Measurements from ENCODE around the gene EXOC4.
A peak's percentile ranks its signal among the peaks of the same experiment; 100 is the strongest.

EXOC4 gene

DNA sequence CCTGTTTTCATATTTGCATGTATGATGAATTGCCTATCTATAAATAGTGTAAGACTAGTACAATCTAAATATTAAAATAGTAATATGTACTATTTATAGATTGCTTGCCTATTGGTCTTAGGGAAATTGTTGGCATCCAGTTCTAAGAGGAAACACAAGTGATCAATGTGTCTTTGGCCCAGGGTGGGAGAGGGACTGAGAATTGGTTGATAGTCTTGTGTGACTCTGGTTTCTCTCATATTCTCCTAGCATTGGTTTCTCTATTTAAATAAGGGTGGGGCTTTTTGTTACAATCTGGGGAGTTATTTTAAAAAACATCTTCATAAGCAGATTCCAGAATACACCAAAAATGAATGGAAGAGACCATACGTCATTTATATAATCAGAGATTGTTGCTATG lies 250.1 kb downstream of the EXOC4 start:
- H3K4me1 ChIP-seq (ENCODE audit: control insufficient read depth, insufficient read depth, low read length, unreplicated experiment): peaks cover 9% of the 10 kb centered on the region
- H3K36me3 ChIP-seq (ENCODE audit: insufficient read depth, low read length): peaks cover 5% of the 10 kb centered on the region; the same call in 1 of the 2 replicates
- no peaks in the 10 kb centered on the region for H3K79me2 ChIP-seq (ENCODE audit: control insufficient read depth, insufficient read depth, low read length, unreplicated experiment)
- H2AFZ ChIP-seq (ENCODE audit: low read length, unreplicated experiment): no peak overlapping the region
- H3K4me3 ChIP-seq (ENCODE audit: low read depth, low read length): no peak overlapping the region
- H3K27ac ChIP-seq (ENCODE audit: low read depth, low read length): no peak overlapping the region
- no peaks in the 10 kb centered on the region for H3K27me3 ChIP-seq (ENCODE audit: insufficient read depth, low read length)

DNA sequence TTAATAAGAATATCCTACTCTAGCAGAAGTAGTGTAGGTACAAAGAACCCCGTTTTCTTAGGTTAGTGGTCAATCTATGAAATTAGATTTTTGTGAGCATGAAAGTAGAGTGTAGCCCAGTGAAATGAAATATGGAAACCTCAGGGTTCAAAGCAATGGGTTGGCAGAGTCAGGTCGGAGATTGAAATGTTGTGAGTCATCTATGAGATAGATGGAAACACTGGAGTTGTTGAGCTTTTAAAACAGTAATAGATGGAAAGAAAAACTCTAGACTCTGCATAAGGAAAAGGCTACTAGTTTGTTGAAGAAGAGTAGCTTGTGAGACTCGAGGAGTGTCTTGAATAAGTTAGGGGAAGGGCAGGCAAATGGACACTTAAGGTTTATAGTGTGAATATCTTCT lies 251.9 kb downstream of the EXOC4 start:
- H3K79me2 ChIP-seq (ENCODE audit: control insufficient read depth, insufficient read depth, low read length, unreplicated experiment): no peaks in the 10 kb centered on the region
- peaks cover 5% of the 10 kb centered on the region; the same call in 1 of the 2 replicates for H3K36me3 ChIP-seq (ENCODE audit: insufficient read depth, low read length)
- no peaks in the 10 kb centered on the region for H3K27me3 ChIP-seq (ENCODE audit: insufficient read depth, low read length)
- H2AFZ ChIP-seq (ENCODE audit: low read length, unreplicated experiment): no peak overlapping the region
- no peak overlapping the region for H3K4me3 ChIP-seq (ENCODE audit: low read depth, low read length)
- peaks cover 9% of the 10 kb centered on the region for H3K4me1 ChIP-seq (ENCODE audit: control insufficient read depth, insufficient read depth, low read length, unreplicated experiment)
- H3K27ac ChIP-seq (ENCODE audit: low read depth, low read length): no peak overlapping the region

DNA sequence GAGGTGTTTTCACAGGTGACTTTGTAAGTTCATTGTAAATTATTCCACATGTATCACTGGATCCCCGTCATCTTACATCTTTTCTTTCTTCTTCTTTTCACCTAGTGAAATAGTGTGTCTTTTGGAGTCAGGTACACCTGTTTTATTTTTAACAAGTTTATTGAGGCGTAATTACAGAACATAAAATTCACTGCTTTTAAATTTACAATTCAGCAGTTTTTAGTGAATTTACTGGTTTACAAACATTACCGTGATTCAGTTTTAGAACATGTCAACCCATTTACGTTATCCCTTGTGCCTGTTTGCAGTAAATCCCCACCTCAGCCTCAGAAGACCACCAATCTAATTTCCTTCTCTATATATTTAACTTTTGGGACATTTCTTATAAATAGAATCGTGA lies 256.9 kb downstream of the EXOC4 start:
- Histone ChIP-seq H2AFZ (ENCODE audit: low read length, unreplicated experiment) (no peak overlapping the region), H3K27ac (ENCODE audit: low read depth, low read length) (no peak overlapping the region), H3K36me3 (ENCODE audit: insufficient read depth, low read length) (no peaks in the 10 kb centered on the region), H3K4me1 (ENCODE audit: control insufficient read depth, insufficient read depth, low read length, unreplicated experiment) (peaks cover 16% of the 10 kb centered on the region), H3K4me3 (ENCODE audit: low read depth, low read length) (no peak overlapping the region), H3K27me3 (ENCODE audit: insufficient read depth, low read length) (no peaks in the 10 kb centered on the region), H3K79me2 (ENCODE audit: control insufficient read depth, insufficient read depth, low read length, unreplicated experiment) (no peaks in the 10 kb centered on the region)

DNA sequence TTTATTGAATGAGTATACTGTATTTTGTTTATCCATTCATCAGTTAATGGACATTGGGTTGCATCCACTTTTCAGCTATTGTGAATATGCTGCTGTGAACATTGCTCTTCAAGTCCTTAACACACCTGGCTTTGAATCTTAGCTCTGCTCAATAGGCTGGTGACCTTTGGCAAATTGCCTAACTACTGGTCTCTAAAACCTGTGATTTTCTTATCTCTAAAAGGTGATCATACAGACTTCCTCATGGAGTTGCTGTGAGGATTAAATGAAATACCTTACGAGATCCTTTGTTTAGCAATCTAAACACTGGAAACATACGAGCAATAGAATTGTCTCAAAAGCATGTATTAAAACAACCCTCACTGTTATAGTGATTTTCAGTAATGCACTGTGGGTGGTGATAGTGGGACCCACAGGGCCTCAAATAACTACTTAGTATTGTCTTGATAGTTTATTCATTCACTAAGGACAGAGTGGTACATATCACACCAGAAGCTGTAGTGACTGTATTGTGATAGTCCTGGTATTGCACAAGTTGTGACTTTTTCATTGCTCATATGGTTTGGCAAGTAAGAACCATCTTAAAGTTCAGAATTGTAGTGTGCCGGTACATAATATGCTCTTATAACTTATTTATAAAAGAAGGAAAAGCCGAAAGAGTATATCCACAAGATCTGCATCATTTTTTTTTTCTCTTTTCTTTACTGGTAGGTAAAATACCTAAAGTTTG lies 257.6 kb downstream of the EXOC4 start:
- Histone ChIP-seq H3K4me3 (ENCODE audit: low read depth, low read length) (no peak overlapping the region), H3K79me2 (ENCODE audit: control insufficient read depth, insufficient read depth, low read length, unreplicated experiment) (no peaks in the 10 kb centered on the region), H3K4me1 (ENCODE audit: control insufficient read depth, insufficient read depth, low read length, unreplicated experiment) (peaks cover 13% of the 10 kb centered on the region), H3K36me3 (ENCODE audit: insufficient read depth, low read length) (no peaks in the 10 kb centered on the region), H3K27me3 (ENCODE audit: insufficient read depth, low read length) (no peaks in the 10 kb centered on the region), H2AFZ (ENCODE audit: low read length, unreplicated experiment) (no peak overlapping the region), H3K27ac (ENCODE audit: low read depth, low read length) (no peak overlapping the region)

DNA sequence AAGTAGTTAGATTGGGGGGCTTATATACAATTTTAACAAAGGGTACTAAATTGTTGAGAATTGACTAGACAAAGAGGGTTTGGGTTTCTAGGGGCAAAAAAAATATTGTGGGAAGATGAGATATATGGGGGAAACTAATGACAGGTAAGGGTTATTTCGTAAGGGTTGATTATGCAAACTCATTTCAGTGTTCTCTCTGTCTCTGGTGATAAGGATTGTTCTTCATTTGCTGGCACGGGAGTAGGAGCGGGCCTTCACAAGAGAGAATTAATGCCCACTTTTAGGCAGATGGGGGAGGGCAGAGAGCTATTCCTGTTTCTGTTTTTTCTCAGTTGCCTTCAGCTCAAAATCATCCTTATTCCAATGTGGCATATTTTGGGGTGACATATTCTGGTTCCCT lies 258.4 kb downstream of the EXOC4 start:
- no peak overlapping the region for H3K27ac ChIP-seq (ENCODE audit: low read depth, low read length)
- H3K79me2 ChIP-seq (ENCODE audit: control insufficient read depth, insufficient read depth, low read length, unreplicated experiment): no peaks in the 10 kb centered on the region
- H3K4me1 ChIP-seq (ENCODE audit: control insufficient read depth, insufficient read depth, low read length, unreplicated experiment): peaks cover 13% of the 10 kb centered on the region
- H2AFZ ChIP-seq (ENCODE audit: low read length, unreplicated experiment): no peak overlapping the region
- H3K27me3 ChIP-seq (ENCODE audit: insufficient read depth, low read length): no peaks in the 10 kb centered on the region
- no peaks in the 10 kb centered on the region for H3K36me3 ChIP-seq (ENCODE audit: insufficient read depth, low read length)
- no peak overlapping the region for H3K4me3 ChIP-seq (ENCODE audit: low read depth, low read length)

DNA sequence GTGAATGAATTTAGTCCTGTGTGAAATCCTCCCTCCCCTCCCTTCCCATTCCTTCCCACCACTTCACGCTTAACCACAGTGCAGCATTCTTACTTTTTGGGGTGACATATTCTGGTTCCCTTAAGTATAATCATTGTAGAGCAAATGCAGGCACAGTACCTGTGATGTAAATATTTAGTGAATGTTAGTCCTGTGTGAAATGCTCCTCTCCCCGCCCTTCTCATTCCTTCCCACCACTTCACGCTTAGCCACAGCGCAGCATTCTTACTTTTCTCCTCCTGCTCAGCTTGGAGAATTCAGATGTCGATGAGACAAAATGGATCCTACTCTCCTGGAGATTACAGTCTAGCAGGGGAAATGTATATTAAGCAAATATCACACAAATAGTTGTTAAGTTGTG lies 258.8 kb downstream of the EXOC4 start:
- H3K4me1 ChIP-seq (ENCODE audit: control insufficient read depth, insufficient read depth, low read length, unreplicated experiment): peaks cover 13% of the 10 kb centered on the region
- no peaks in the 10 kb centered on the region for H3K36me3 ChIP-seq (ENCODE audit: insufficient read depth, low read length)
- no peaks in the 10 kb centered on the region for H3K27me3 ChIP-seq (ENCODE audit: insufficient read depth, low read length)
- H2AFZ ChIP-seq (ENCODE audit: low read length, unreplicated experiment): no peak overlapping the region
- H3K4me3 ChIP-seq (ENCODE audit: low read depth, low read length): no peak overlapping the region
- no peaks in the 10 kb centered on the region for H3K79me2 ChIP-seq (ENCODE audit: control insufficient read depth, insufficient read depth, low read length, unreplicated experiment)
- H3K27ac ChIP-seq (ENCODE audit: low read depth, low read length): no peak overlapping the region

DNA sequence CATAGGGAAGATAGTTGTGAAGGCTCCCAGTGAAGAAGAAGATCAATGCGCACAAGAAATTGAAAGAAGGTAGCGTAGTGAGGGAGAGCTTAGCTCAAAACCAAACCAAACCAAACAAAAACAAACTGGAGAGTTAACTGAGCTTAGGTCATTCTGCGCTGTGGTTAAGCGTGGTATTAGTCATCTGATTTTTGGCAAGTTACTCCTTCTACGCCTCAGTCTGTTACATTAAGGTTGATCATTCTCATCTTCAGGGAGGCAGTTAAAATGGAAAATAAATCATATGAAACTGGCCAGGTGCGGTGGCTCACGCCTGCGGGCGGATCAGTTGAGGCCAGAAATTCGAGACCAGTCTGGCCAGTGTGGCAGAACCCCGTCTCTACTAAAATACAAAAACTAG lies 259.7 kb downstream of the EXOC4 start:
- Histone ChIP-seq H3K79me2 (ENCODE audit: control insufficient read depth, insufficient read depth, low read length, unreplicated experiment) (no peaks in the 10 kb centered on the region), H3K4me1 (ENCODE audit: control insufficient read depth, insufficient read depth, low read length, unreplicated experiment) (peaks cover 13% of the 10 kb centered on the region), H3K36me3 (ENCODE audit: insufficient read depth, low read length) (no peaks in the 10 kb centered on the region), H2AFZ (ENCODE audit: low read length, unreplicated experiment) (no peak overlapping the region), H3K4me3 (ENCODE audit: low read depth, low read length) (no peak overlapping the region), H3K27me3 (ENCODE audit: insufficient read depth, low read length) (no peaks in the 10 kb centered on the region), H3K27ac (ENCODE audit: low read depth, low read length) (no peak overlapping the region)

DNA sequence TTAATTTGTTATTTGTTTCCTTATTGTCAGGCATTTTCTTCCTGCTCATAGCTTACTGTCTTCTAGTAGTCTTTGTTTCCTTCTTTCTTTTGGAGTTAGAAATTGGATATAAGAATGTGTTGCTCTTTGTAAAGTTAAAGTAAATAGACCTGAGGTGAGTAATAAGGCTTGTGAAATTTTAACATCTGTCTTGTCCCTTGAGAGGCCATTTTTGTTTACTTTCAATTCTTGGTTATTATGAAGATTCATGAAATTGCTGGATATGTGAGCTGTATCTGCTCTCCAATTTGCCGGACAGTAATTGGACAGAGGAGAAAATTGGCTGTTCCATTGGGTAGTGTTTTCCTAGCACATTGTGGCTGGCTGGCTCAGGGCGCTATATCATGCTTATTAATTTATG lies 260.7 kb downstream of the EXOC4 start:
- Histone ChIP-seq H3K27me3 (ENCODE audit: insufficient read depth, low read length) (no peaks in the 10 kb centered on the region), H3K4me1 (ENCODE audit: control insufficient read depth, insufficient read depth, low read length, unreplicated experiment) (peaks cover 13% of the 10 kb centered on the region), H3K79me2 (ENCODE audit: control insufficient read depth, insufficient read depth, low read length, unreplicated experiment) (no peaks in the 10 kb centered on the region), H3K36me3 (ENCODE audit: insufficient read depth, low read length) (no peaks in the 10 kb centered on the region), H3K4me3 (ENCODE audit: low read depth, low read length) (peak overlapping the region; percentile 55), H2AFZ (ENCODE audit: low read length, unreplicated experiment) (no peak overlapping the region), H3K27ac (ENCODE audit: low read depth, low read length) (peak overlapping the region; percentile 61)

DNA sequence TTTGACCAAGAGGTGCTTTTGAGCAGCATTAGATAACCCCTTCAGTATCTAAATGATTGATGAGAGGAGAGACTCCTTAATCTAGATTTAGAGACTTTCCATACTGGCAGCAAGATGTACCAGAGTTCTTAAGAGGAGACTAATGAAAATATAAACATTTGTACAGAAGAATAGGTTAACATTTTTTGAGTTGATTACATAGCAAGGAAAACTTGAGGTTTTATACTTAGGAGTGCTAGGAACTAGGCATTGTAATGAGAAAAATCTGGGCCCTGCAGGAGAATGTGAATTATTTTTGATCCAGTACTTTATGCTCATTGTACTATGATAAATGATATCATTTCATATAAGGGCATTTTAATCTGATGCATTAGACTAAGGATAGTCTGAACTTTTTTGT lies 261.7 kb downstream of the EXOC4 start:
- Histone ChIP-seq H2AFZ (ENCODE audit: low read length, unreplicated experiment) (no peak overlapping the region), H3K27ac (ENCODE audit: low read depth, low read length) (no peak overlapping the region), H3K27me3 (ENCODE audit: insufficient read depth, low read length) (no peaks in the 10 kb centered on the region), H3K4me3 (ENCODE audit: low read depth, low read length) (no peak overlapping the region), H3K4me1 (ENCODE audit: control insufficient read depth, insufficient read depth, low read length, unreplicated experiment) (peaks cover 13% of the 10 kb centered on the region), H3K36me3 (ENCODE audit: insufficient read depth, low read length) (no peaks in the 10 kb centered on the region), H3K79me2 (ENCODE audit: control insufficient read depth, insufficient read depth, low read length, unreplicated experiment) (no peaks in the 10 kb centered on the region)

DNA sequence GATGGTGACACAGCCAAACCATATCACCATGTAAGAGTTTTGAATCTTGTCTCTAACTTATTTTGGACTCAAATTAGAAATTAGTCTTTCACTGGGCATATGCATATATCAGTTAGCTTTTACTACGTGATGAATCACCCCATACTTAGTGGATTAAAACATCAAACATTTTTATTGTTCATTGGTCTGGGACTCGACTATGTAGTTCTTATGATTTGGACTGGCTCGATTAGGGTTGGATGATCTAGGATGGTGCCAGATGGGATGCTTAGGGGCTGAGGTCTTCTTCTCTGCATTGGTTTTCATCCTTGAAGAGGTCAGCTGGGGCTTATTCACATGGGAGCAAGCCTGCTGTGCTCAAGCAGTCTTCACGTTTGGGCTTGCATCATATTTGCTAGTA lies 264.9 kb downstream of the EXOC4 start:
- Histone ChIP-seq H2AFZ (ENCODE audit: low read length, unreplicated experiment) (no peak overlapping the region), H3K27ac (ENCODE audit: low read depth, low read length) (no peak overlapping the region), H3K79me2 (ENCODE audit: control insufficient read depth, insufficient read depth, low read length, unreplicated experiment) (no peaks in the 10 kb centered on the region), H3K4me1 (ENCODE audit: control insufficient read depth, insufficient read depth, low read length, unreplicated experiment) (peaks cover 10% of the 10 kb centered on the region), H3K4me3 (ENCODE audit: low read depth, low read length) (no peak overlapping the region), H3K36me3 (ENCODE audit: insufficient read depth, low read length) (no peaks in the 10 kb centered on the region), H3K27me3 (ENCODE audit: insufficient read depth, low read length) (no peaks in the 10 kb centered on the region)

DNA sequence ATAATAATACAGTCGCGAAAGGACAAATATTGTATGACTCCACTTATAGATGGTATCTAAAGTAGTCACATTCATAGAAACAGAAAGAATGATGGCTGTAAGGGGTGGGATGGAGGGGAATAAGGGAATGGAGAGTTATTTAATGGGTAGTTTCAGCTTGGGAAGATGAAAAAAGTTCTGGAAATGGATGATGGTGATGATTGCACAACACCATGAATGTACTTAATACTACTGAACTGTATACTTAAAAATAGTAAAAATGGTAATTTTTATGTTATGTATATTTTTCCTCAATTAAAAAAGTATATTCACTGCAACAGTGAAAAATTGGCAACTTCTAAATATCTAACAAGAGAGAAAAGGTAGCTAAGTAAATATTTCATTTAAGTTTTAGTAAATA lies 265.8 kb downstream of the EXOC4 start:
- H3K36me3 ChIP-seq (ENCODE audit: insufficient read depth, low read length): no peaks in the 10 kb centered on the region

More for the DNA sequence above, 265.8 kb downstream of the EXOC4 start:
- H3K4me3 ChIP-seq (ENCODE audit: low read depth, low read length): no peak overlapping the region
- H3K27ac ChIP-seq (ENCODE audit: low read depth, low read length): no peak overlapping the region
- H2AFZ ChIP-seq (ENCODE audit: low read length, unreplicated experiment): no peak overlapping the region
- no peaks in the 10 kb centered on the region for H3K79me2 ChIP-seq (ENCODE audit: control insufficient read depth, insufficient read depth, low read length, unreplicated experiment)
- peaks cover 3% of the 10 kb centered on the region for H3K4me1 ChIP-seq (ENCODE audit: control insufficient read depth, insufficient read depth, low read length, unreplicated experiment)
- no peaks in the 10 kb centered on the region for H3K27me3 ChIP-seq (ENCODE audit: insufficient read depth, low read length)

Measured in ACC112 (cell line).